GDM1 (cell line): Measurements from ENCODE around the gene CEP162.
"Not testable (repeated sequence)": the region's sequence is repeated elsewhere in the genome, so short reads cannot be mapped to it uniquely, and the experiment has no call there.

ENCODE experiments used
- DNase-seq: peaks from one replicate; lab custom pipeline; 2025; lab: John Stamatoyannopoulos, UW

CEP162 gene

GRCh38 chr6:84156306-84156705, 71.1 kb downstream of the CEP162 start:
- DNase-seq = no peak

- DNase-seq = no peak
Observed at GRCh38 chr6:84151669-84152068, 75.8 kb downstream of the CEP162 start.

GRCh38 chr6:84150705-84151104, 76.7 kb downstream of the CEP162 start:
- DNase-seq = no peak

GRCh38 chr6:84141521-84141920, 85.9 kb downstream of the CEP162 start:
- DNase-seq = no peak

DNA sequence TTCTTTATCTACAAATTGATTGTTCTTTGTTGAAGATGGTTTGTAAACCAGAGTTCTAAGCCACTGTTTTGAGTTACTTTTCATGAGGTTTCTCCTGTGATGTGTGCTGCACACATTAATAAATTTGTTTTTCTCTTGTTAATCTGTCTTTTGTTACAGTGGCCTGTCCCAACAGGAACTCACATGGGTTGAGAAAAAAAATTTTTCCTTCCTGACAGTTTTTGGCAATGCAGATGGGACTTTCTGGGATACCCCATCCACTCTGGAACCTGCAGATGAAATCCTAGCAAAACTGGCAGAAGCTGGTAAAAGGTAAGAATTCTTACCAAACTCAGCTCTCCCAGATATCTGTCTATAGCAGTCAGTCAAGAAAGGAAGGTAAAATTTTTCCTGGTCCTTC, 88.1 kb downstream of the CEP162 start:
- DNase-seq = no peak

- no peak for DNase-seq
Observed at GRCh38 chr6:84137989-84138575, 89.4 kb downstream of the CEP162 start.

DNA sequence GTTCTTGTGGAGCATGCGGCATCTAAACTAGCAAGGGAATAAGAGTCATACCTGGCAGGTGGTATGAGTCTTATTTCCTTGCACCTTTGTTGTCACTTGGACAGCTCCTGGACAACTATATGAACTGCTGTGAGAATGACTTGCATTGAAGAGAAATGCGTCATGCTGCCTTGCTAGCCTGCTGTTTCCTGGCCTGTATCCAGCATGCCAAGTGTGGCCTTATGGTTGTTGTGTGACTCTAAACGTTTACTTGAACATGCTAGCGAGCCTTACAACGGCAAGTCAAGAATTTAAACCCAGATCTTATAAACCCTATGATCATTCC, 90.4 kb downstream of the CEP162 start:
- DNase-seq = no peak

GRCh38 chr6:84136364-84137050, 90.9 kb downstream of the CEP162 start:
- DNase-seq = no peak

GRCh38 chr6:84135291-84135690, 92.2 kb downstream of the CEP162 start:
- DNase-seq = no peak

- not testable (repeated sequence) for DNase-seq
Observed at GRCh38 chr6:84133385-84133784, 94.1 kb downstream of the CEP162 start.

DNA sequence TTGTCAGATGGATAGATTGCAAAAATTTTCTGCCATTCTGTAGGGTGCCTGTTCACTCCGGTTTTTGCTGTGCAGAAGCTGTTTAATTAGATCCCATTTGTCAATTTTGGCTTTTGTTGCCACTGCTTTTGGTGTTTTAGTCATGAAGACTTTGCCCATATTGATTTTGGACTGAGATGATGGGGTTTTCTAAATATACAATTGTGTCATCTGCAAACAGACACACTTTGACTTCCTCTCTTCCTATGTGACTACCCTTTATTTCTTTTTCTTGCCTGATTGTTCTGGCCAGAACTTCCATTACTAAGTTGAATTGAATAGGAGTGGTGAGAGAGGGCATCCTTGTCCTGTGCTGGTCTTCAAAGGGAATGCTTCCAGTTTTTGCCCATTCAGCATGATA, 97.9 kb downstream of the CEP162 start:
- not testable (repeated sequence) for DNase-seq

- DNase-seq = no peak
Observed at GRCh38 chr6:84123186-84123585, 104.3 kb downstream of the CEP162 start.

DNA sequence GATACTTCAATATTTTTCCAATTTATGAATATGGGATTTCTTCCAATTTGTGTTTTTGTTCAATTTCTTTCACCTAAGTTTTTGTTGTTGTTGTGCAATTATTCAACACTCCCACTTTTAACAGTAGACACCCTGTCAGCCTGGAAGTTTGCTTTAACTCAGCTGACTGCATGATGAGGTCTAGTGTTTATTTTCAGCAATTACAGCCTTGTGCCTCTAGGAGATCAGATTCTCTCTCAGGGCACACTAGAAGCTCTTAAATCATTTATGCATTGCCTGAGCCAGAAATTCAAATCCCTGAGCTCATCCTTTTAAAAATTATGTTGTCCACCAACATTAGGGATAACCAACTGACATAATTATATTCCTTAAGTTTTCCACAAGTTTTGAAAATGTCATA, 108.2 kb downstream of the CEP162 start:
- DNase-seq = no peak

DNA sequence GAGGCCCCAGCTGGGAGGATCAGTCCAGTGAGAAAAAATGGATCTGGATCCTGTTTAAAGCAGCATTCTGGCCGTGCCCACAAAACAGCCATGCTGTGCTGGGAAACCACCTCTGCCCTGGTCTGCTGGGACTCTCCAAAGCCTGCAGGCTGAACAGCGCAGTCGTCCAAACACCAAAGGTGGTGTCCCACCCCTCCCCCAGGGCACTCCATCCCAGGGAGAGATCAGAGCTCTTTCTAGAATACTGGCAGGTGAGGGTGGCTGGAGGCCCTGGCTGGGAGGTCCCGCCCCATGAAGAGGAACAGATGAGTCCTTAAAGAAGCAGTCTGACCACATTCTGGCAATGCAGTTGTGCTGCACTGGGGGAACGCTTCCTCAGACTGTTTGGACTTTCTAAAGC, 109.3 kb downstream of the CEP162 start:
- no peak for DNase-seq

DNA sequence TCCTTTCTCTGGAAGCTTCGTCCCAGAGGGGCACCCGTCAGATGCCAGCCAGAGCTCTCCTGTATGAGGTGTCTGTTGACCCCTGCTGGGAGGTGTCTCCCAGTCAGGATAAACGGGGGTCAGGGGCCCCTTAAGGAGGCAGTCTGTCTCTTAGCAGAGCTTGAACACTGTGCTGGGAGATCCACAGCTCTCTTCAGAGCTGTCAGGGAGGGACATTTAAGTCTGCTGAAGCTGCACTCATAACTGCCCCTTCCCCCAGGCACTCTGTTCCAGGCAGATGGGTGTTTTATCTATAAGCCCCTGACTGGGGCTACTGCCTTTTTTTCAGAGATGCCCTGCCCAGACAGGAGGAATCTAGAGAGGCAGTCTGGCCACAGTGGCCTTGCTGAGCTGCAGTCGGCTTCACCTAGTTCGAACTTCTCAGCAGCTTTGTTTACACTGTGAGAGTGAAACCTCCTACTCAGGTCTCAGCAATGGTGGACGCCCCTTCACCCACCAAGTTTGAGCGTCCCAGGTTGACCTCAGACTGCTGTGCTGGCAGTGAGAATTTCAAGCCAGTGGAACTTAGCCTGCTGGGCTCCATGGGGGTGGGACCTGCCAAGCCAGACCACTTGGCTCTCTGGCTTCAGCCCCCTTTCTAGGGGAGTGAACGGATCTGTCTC, 112.4 kb downstream of the CEP162 start:
- DNase-seq = not testable (repeated sequence)

DNA sequence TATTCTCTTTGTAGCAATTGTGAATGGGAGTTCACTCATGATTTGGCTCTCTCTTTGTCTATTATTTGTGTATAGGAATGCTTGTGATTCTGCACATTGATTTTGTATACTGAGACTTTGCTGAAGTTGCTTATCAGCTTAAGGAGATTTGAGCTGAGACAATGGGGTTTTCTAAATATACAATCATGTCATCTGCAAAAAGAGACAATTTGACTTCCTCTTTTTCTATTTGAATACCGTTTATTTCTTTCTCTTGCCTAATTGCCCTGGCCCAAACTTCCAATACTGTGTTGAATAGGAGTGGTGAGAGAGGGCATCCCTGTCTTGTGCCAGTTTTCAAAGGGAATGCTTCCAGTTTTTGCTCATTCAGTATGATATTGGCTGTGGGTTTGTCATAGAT, 116.1 kb downstream of the CEP162 start:
- DNase-seq = not testable (repeated sequence)

DNA sequence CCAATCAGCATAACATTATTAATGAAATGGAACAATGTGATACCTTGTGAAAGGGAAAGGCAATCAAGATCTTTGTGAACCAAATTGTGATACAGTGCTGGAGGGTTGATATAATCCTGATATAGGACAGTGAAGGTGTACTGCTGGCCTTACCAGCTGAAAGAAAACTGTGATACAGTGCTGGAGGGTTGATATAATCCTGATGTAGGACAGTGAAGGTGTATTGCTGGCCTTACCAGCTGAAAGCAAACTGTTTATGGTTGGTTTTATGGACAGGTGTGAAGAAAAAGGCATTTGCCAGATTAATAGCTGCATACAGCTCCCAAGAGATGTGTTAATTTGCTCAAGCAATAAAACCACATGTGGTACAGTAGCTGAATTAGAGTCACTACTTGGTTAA, 119.9 kb downstream of the CEP162 start:
- DNase-seq = no peak

GRCh38 chr6:84105215-84105924, 122.1 kb downstream of the CEP162 start:
- not testable (repeated sequence) for DNase-seq

DNA sequence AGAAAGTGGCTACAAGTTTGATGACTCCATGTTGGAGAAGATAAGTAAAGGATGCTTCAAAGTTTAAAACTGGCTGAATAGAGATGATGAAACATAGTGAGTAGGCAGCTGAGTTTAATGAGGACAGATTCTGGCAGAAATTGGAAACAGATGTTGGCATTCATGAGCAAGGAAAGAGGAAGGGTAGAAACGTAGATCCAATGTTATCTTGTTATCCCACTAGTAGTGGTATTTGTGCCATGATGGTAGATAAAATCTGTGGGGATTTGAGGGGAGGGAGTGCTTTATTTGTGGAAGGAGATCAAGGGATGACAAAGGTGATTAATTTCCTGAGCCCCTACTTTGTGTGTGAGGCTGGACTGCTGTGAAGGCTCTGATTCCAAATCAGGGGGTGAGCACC, 124.4 kb downstream of the CEP162 start:
- no peak for DNase-seq

GRCh38 chr6:84095156-84095555, 132.3 kb downstream of the CEP162 start:
- DNase-seq = no peak

DNA sequence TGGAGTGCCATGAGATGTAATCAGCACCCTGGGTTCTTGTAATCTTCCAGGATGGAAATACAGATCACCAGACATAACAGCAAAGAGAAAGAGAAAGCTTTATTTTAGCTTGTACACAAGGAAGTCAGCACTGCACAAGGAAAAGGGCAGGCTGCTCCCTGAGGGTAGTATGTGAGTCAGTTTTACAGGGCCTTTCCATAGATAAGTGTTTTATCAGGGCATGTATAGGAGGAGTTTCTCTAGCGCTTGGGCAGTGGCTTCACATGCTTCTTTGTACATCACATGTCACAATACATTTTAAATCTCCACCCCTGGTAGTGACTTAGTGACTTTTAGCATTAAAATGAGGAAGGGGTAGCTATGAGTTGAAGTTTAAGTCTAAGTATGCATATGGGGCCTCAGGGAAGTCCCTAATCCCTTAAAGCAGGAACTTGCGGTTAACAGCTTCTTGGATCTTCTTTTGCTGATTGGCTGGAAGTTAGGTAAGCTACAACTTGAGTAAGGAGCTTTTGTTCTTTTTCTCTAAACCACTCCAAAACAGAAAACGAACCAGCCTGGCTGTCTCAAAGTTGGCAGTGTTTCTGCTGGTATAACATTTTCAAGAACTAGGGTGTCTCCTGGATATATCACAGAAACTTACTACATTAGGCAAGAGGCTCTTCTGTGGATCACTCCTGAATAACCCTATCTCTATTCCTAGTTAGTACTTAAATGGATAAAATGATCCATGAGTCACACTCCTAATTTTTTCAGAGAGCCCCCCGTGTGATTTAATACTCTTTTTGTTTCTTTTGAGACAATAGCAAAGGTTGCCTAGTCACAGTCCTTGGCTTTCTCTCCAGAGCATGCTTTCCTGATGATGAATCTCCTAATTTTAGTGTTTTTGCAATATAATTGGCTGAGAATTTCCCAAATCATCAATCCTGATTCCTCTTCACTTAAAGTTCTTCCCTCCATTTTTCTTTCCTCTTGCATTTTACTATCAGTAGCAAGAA, 133.7 kb downstream of the CEP162 start:
- no peak for DNase-seq

- no peak for DNase-seq
Observed at GRCh38 chr6:84089552-84089951, 137.9 kb downstream of the CEP162 start.
